Suprapubic skin (tissue), 4 donors: ENCODE results near the gene NADSYN1. TPM values are rescaled to one million over a fixed set of nuclear protein-coding genes. Genes with fewer than 3 reads are reported as not detected.

Experiments
- DNase-seq, 2 donors: peaks; one replicate each; pipeline ENCODE4 v3.0.0-alpha.2; 2019; ENCODE audit warnings: low spot score in 2 of 2
- H3K27ac ChIP-seq: fragments of 200-600 bp; sonication (generic); one replicate; pipeline ENCODE4 v1.5.1; 2019
- H3K27me3 ChIP-seq: fragments of 200-600 bp; sonication (generic); one replicate; pipeline ENCODE4 v1.5.1; 2019
- H3K36me3 ChIP-seq: fragments of 200-600 bp; sonication (generic); one replicate; pipeline ENCODE4 v1.5.1; 2019
- H3K4me1 ChIP-seq: fragments of 200-600 bp; sonication (generic); one replicate; pipeline ENCODE4 v1.5.1; 2019
- H3K4me3 ChIP-seq: fragments of 200-600 bp; sonication (generic); one replicate; pipeline ENCODE4 v1.5.1; 2019; ENCODE audit warnings: mild to moderate bottlenecking
- H3K9me3 ChIP-seq: fragments of 200-600 bp; sonication (generic); one replicate; pipeline ENCODE4 v1.5.1; 2019
- EP300 ChIP-seq: sonication (generic); formaldehyde crosslinking; IDR thresholded peaks from one replicate; pipeline ENCODE4 v1.6.1; 2017; ENCODE audit warnings: antibody characterized with exemption
- POLR2A ChIP-seq, 2 donors: fragments of 450-650 bp; IDR thresholded peaks; one replicate each; pipeline ENCODE4 v1.6.1; 2017; ENCODE audit warnings: antibody characterized with exemption in 2 of 2, mild to moderate bottlenecking in 2 of 2, moderate library complexity in 2 of 2
- POLR2AphosphoS5 ChIP-seq, 3 donors: sonication (generic); formaldehyde crosslinking; IDR thresholded peaks; one replicate each; pipeline ENCODE4 v1.6.1; 2017; ENCODE audit warnings: antibody characterized with exemption in 3 of 3
- WGBS: methylation state at CpG from one replicate; pipeline ENCODE4 v1.1.5; 2018; 5-methylcytosine and 5-hydroxymethylcytosine counted together
- total RNA-seq, 4 donors: library from RNA; depleted of rRNA; stranded (reverse); fragments of >200 nt; gene quantifications; one replicate each; pipeline ENCODE4 v1.1.0, GENCODE V29; 2016
- TF ChIP-seq, protein P1 (sequence below), 2 donors: fragments of 200-600 bp in 1 of 2; fragments of 450-650 bp in 1 of 2; sonication (generic) in 1 of 2; IDR thresholded peaks; one replicate each; pipeline ENCODE4 v1.5.1; 2016 to 2019; ENCODE audit warnings: antibody characterized with exemption in 2 of 2, mild to moderate bottlenecking in 1 of 2, moderate library complexity in 1 of 2

Gene NADSYN1
- total RNA-seq, 4 donors from 2014 or later, result 51.5 to 120 (median 61.3) TPM

DNA sequence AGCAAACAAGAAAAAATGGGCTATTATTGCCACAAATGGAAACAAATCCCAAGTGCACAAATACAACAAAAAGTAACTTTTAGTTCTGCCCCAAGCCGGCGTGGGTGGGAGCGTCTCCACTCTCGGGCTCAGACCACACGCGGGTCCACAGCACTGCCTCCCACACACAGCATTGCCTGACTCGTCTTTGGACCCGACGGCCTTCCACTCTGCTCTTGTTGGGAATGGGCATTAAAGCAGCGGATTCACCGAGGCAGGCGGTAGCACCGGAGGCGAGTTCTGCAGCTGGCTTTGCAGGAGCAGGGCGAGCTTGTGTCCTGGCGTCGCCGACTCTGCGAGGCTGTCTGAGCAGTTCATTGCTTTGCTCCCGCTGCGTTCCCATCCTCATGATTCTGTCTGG is 23.0 kb downstream of the NADSYN1 start:
- no peak for TF ChIP-seq POLR2A (IDR thresholded peaks at IDR 0.05)
- TF ChIP-seq POLR2AphosphoS5 (IDR thresholded peaks at IDR 0.05), result no peak
- TF ChIP-seq, protein P1, sequence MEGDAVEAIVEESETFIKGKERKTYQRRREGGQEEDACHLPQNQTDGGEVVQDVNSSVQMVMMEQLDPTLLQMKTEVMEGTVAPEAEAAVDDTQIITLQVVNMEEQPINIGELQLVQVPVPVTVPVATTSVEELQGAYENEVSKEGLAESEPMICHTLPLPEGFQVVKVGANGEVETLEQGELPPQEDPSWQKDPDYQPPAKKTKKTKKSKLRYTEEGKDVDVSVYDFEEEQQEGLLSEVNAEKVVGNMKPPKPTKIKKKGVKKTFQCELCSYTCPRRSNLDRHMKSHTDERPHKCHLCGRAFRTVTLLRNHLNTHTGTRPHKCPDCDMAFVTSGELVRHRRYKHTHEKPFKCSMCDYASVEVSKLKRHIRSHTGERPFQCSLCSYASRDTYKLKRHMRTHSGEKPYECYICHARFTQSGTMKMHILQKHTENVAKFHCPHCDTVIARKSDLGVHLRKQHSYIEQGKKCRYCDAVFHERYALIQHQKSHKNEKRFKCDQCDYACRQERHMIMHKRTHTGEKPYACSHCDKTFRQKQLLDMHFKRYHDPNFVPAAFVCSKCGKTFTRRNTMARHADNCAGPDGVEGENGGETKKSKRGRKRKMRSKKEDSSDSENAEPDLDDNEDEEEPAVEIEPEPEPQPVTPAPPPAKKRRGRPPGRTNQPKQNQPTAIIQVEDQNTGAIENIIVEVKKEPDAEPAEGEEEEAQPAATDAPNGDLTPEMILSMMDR (IDR thresholded peaks at IDR 0.05), result no peak
- TF ChIP-seq EP300, result no peak
- H3K27ac ChIP-seq, result no peak overlapping the region
- 92% methylated on average over 21 of the region's 21 CpGs for WGBS
- H3K4me3 ChIP-seq, result no peak overlapping the region
- H3K4me1 ChIP-seq, result peaks cover 1% of the 10 kb centered on the region
- DNase-seq, result no peak
- peaks cover 98% of the 10 kb centered on the region for H3K36me3 ChIP-seq
- H3K9me3 ChIP-seq, result no peaks in the 10 kb centered on the region
- no peaks in the 10 kb centered on the region for H3K27me3 ChIP-seq

- no peaks in the 10 kb centered on the region for H3K27me3 ChIP-seq
- no peak for TF ChIP-seq EP300
- TF ChIP-seq POLR2A (IDR thresholded peaks at IDR 0.05), result no peak
- TF ChIP-seq, protein P1 (IDR thresholded peaks at IDR 0.05), result no peak
- TF ChIP-seq POLR2AphosphoS5 (IDR thresholded peaks at IDR 0.05), result no peak
- H3K27ac ChIP-seq, result no peak overlapping the region
- H3K4me3 ChIP-seq, result no peak overlapping the region
- WGBS, result 94% methylated on average over 34 of the region's 34 CpGs
- H3K36me3 ChIP-seq, result peaks cover 100% of the 10 kb centered on the region
- DNase-seq, result no peak
- H3K9me3 ChIP-seq, result no peaks in the 10 kb centered on the region
- H3K4me1 ChIP-seq, result peaks cover 5% of the 10 kb centered on the region
These were observed 24.1 kb downstream of the NADSYN1 start for GRCh38 chr11:71476926-71477640.

GRCh38 chr11:71477641-71478527 is 24.9 kb downstream of the NADSYN1 start:
- no peak overlapping the region for H3K4me3 ChIP-seq
- no peak overlapping the region for H3K27ac ChIP-seq
- peaks cover 5% of the 10 kb centered on the region for H3K4me1 ChIP-seq
- H3K36me3 ChIP-seq, result peaks cover 99% of the 10 kb centered on the region
- no peak for DNase-seq
- H3K9me3 ChIP-seq, result no peaks in the 10 kb centered on the region
- H3K27me3 ChIP-seq, result no peaks in the 10 kb centered on the region
- TF ChIP-seq POLR2AphosphoS5 (IDR thresholded peaks at IDR 0.05), result no peak
- TF ChIP-seq POLR2A (IDR thresholded peaks at IDR 0.05), result no peak
- no peak for TF ChIP-seq EP300
- TF ChIP-seq, protein P1 (IDR thresholded peaks at IDR 0.05), result no peak
- 84% methylated on average over 21 of the region's 25 CpGs for WGBS

DNA sequence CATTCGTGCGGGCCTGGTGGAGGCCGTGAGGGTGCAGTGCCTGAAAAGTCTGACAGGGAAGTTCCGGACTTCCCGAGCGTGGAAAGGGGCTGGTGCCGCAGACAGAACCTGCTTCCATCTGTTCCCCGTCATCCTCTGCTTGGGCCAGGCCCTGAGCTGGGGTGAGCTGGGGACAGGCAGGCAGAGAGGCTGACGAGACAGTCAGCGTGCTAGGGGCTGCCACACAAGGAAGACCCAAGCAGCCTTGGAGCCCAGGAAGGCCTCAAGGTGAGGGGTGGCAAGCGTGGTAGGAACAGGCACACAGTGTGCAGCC is 25.5 kb downstream of the NADSYN1 start:
- no peak overlapping the region for H3K27ac ChIP-seq
- peaks cover 99% of the 10 kb centered on the region for H3K36me3 ChIP-seq
- 91% methylated on average over 10 of the region's 11 CpGs for WGBS
- H3K9me3 ChIP-seq, result no peaks in the 10 kb centered on the region
- DNase-seq, result no peak
- peaks cover 5% of the 10 kb centered on the region for H3K4me1 ChIP-seq
- TF ChIP-seq POLR2AphosphoS5 (IDR thresholded peaks at IDR 0.05) (no peak), EP300 (no peak), POLR2A (IDR thresholded peaks at IDR 0.05) (no peak)
- TF ChIP-seq, protein P1 (IDR thresholded peaks at IDR 0.05), result no peak
- no peaks in the 10 kb centered on the region for H3K27me3 ChIP-seq
- no peak overlapping the region for H3K4me3 ChIP-seq
